Measurements from ENCODE around the gene SLC24A1. TPM values are rescaled to one million over a fixed set of nuclear protein-coding genes. Genes with fewer than 3 reads are reported as not detected.

The SLC24A1 gene
- total RNA-seq, 4 donors from 2014 or later: 1.7 to 5.8 (median 3.6) TPM

DNA sequence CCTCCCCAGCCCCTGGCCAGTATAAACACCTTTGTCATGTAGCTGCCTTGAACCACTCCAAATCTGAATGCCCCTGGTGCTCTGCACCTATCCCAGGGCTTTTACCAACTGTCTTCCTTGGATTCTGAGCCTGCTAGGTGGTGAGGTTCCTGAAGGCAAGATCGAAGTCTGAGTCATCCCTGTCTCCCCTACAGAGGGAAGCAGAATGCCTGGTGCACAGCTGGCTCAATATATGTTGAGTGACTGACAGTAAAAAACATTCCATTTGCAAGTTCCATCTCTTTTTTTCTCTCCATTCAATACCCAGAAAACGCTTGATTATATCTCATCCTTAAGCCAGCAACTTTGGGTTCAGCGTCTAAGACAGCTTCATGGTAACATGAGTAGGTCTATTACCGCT is 24.7 kb downstream of the SLC24A1 start:
- Histone ChIP-seq H3K27ac (no peak overlapping the region), H3K4me3 (no peak overlapping the region), H3K36me3 (peaks cover 0 to 12% (median 0%) of the 10 kb centered on the region in 3 donors), H3K4me1 (peaks cover 0 to 3% (median 0%) of the 10 kb centered on the region in 3 donors), H3K9me3 (no peaks in the 10 kb centered on the region), H3K27me3 (no peaks in the 10 kb centered on the region)
- intact Hi-C loops (cut with DNase I): no loop called here
- 83 to 96% methylated on average over 4 of the region's 4 CpGs for WGBS, 2 donors
- DNase-seq: no peak
- TF ChIP-seq POLR2A (IDR thresholded peaks at IDR 0.05): no peak
- TF ChIP-seq, protein P1, sequence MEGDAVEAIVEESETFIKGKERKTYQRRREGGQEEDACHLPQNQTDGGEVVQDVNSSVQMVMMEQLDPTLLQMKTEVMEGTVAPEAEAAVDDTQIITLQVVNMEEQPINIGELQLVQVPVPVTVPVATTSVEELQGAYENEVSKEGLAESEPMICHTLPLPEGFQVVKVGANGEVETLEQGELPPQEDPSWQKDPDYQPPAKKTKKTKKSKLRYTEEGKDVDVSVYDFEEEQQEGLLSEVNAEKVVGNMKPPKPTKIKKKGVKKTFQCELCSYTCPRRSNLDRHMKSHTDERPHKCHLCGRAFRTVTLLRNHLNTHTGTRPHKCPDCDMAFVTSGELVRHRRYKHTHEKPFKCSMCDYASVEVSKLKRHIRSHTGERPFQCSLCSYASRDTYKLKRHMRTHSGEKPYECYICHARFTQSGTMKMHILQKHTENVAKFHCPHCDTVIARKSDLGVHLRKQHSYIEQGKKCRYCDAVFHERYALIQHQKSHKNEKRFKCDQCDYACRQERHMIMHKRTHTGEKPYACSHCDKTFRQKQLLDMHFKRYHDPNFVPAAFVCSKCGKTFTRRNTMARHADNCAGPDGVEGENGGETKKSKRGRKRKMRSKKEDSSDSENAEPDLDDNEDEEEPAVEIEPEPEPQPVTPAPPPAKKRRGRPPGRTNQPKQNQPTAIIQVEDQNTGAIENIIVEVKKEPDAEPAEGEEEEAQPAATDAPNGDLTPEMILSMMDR (IDR thresholded peaks at IDR 0.05): no peak

GRCh38 chr15:65650312-65651041 is 28.7 kb downstream of the SLC24A1 start:
- H3K27ac ChIP-seq: no peak overlapping the region
- intact Hi-C loops (cut with DNase I): no loop called here
- no peaks in the 10 kb centered on the region for H3K4me1 ChIP-seq
- H3K4me3 ChIP-seq: no peak overlapping the region
- H3K9me3 ChIP-seq: no peaks in the 10 kb centered on the region
- H3K27me3 ChIP-seq: no peaks in the 10 kb centered on the region
- peaks cover 0 to 35% (median 0%) of the 10 kb centered on the region in 3 donors for H3K36me3 ChIP-seq
- TF ChIP-seq POLR2A (IDR thresholded peaks at IDR 0.05): no peak
- TF ChIP-seq, protein P1 (IDR thresholded peaks at IDR 0.05): no peak
- DNase-seq: no peak
- 85 to 92% methylated on average over 10 to 12 of the region's 12 CpGs for WGBS, 2 donors

DNA sequence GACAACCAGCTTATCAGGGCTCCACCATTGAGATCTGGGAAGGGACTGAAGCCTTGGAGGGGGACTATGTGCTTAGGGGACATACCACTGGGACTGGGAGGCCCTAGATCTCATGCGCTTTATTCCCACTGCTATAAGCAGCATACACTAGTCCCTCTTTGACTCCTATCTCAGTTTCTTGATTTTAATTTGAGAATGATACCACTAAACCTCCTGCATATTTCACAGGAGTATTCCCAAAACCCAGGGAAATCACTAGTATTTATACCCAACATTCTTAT is 29.2 kb downstream of the SLC24A1 start:
- DNase-seq: no peak
- Histone ChIP-seq H3K27ac (no peak overlapping the region), H3K4me3 (no peak overlapping the region), H3K36me3 (peaks cover 0 to 40% (median 0%) of the 10 kb centered on the region in 3 donors), H3K27me3 (no peaks in the 10 kb centered on the region), H3K4me1 (no peaks in the 10 kb centered on the region), H3K9me3 (no peaks in the 10 kb centered on the region)
- TF ChIP-seq POLR2A (IDR thresholded peaks at IDR 0.05): no peak
- TF ChIP-seq, protein P1 (IDR thresholded peaks at IDR 0.05): no peak
- intact Hi-C loops (cut with DNase I): no loop called here
- WGBS, 2 donors: 100% methylated on average over 1 of the region's 1 CpG

DNA sequence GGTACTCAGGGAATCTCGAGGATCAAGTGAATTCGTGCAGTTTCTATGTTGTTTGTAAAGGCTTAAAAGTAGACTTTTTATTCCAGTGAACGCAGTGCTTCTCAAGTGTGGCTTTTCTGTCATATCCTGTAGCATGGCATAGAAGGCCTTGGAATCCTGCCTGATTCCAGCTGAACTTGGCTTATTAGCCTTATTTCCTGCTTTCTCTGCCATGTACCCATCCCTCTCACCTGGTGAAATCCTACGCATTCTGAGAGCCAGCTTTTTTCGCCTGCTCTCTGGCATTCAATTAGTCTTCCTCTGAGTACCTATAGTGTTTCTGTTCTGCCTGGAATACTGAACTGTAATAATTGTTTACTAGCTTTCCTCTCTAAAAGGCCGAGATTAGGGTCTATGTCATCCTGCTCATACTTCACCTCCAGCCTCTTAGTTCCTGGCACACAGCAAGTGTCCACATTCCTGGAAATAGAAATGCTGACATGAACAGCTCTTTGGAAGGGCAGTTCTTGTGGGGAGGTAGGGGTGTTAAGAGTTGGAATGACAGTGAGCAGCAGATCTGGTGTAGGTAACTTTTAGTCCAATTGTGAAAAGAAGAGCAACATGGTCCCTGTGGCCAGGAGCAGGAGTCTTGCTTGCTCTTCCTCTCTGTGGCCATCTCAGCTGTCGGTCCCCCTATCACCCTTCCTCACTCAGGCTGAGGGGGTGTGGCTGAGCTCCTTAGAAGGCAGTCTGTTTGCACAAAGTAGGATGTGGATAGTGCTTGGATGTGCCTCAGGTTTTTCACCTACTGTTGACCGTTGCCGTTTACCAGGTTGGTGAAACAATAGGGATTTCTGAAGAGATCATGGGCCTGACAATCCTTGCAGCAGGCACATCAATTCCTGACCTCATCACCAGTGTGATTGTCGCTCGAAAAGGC is 30.4 kb downstream of the SLC24A1 start:
- no peaks in the 10 kb centered on the region for H3K4me1 ChIP-seq
- intact Hi-C loops (cut with DNase I): no loop called here
- 62 to 81% methylated on average over 9 to 10 of the region's 11 CpGs for WGBS, 2 donors
- no peak for TF ChIP-seq POLR2A (IDR thresholded peaks at IDR 0.05)
- TF ChIP-seq, protein P1 (IDR thresholded peaks at IDR 0.05): no peak
- no peak overlapping the region for H3K27ac ChIP-seq
- no peak overlapping the region for H3K4me3 ChIP-seq
- H3K27me3 ChIP-seq: no peaks in the 10 kb centered on the region
- peaks cover 0 to 51% (median 0%) of the 10 kb centered on the region in 3 donors for H3K36me3 ChIP-seq
- H3K9me3 ChIP-seq: no peaks in the 10 kb centered on the region
- DNase-seq: no peak

DNA sequence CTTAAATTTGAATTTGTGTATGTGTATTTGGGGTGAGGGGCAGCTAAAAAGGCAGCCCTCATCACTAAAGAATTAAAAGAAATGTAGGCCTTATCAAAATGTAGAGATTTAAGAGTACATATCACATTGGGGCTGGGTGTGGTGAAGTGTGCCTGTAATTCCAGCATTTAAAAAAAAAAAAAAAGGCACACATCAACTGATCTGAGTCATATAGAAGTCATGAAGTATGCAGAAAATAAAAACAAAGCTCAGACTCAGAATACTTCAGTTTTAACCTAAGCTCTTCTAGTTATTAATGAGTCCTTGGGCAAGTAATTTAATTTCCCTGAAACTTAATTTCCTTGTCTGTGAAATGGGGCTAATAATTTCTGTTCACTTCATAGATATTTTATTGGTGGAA is 31.6 kb downstream of the SLC24A1 start:
- Histone ChIP-seq H3K36me3 (peaks cover 0 to 62% (median 0%) of the 10 kb centered on the region in 3 donors), H3K4me3 (no peak overlapping the region), H3K27me3 (no peaks in the 10 kb centered on the region), H3K9me3 (no peaks in the 10 kb centered on the region), H3K4me1 (no peaks in the 10 kb centered on the region), H3K27ac (no peak overlapping the region)
- intact Hi-C loops (cut with DNase I): no loop called here
- DNase-seq: no peak
- no peak for TF ChIP-seq POLR2A (IDR thresholded peaks at IDR 0.05)
- TF ChIP-seq, protein P1 (IDR thresholded peaks at IDR 0.05): no peak

Data from esophagus squamous epithelium (tissue), 5 donors.